ENCODE results near the gene PQBP1. TPM values are rescaled to one million over a fixed set of nuclear protein-coding genes. Genes with fewer than 3 reads are reported as not detected.
A peak's percentile ranks its signal among the peaks of the same experiment; 100 is the strongest.
"Not testable (repeated sequence)": the region's sequence is repeated elsewhere in the genome, so short reads cannot be mapped to it uniquely, and the experiment has no call there.

Gene PQBP1
- total RNA-seq: 112 and 119 TPM in 2 replicates

- Mint-ChIP-seq H3K27ac (peak within 1 kb of the TSS; percentile 100), H3K9me3 (no peaks in the 10 kb centered on the region), H3K4me1 (ENCODE audit: low read depth) (peaks cover 8% of the 10 kb centered on the region), H3K4me3 (peak within 1 kb of the TSS; percentile 97), H3K27me3 (ENCODE audit: insufficient read depth) (no peaks in the 10 kb centered on the region), H3K36me3 (ENCODE audit: low read depth) (peaks cover 14% of the 10 kb centered on the region)
- intact Hi-C loops (cut with micrococcal nuclease): loop anchor here (1.0 to 10.0 kb wide), 12 partner anchors 14 to 367 kb away; partner anchors contain the start of genes FOXP3, GRIPAP1, HDAC6 and PIM2
- DNase-seq (ENCODE audit: low spot score): peak; percentile 84
Measured at GRCh38 chrX:48897625-48898306, at the start of gene PQBP1, which contains the start of gene TIMM17B. Gene PQBP1, plus strand, starts transcription at chrX:48897930. Its CDS starts 580 bp downstream, at chrX:48898510. Gene TIMM17B, minus strand, starts transcription at chrX:48897768. Its CDS starts 19 bp downstream, at chrX:48897749.

DNA sequence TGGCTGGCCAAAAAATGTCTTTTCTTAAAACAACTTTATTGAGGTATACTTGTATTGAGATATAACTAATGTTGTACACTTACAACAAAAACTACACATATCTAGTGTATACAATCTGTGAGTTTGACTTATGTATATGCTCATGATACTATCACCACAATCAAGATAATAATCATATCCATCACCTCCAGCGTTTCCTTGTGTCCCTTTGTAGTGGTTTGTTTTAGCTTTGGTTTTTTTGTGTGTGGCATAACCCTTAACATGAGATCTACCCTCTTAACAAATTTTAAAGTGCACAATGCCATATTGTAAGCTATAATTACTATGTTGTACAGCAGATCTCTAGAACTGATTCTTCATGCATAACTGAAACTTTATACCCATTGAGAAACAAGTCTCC lies 48.9 kb upstream of the PQBP1 start:
- Mint-ChIP-seq H3K27ac (no peak overlapping the region), H3K4me3 (no peak overlapping the region), H3K36me3 (ENCODE audit: low read depth) (no peaks in the 10 kb centered on the region), H3K27me3 (ENCODE audit: insufficient read depth) (peaks cover under 1% of the 10 kb centered on the region), H3K9me3 (no peaks in the 10 kb centered on the region), H3K4me1 (ENCODE audit: low read depth) (peaks cover 5% of the 10 kb centered on the region)
- intact Hi-C loops (cut with micrococcal nuclease): no loop called here
- DNase-seq (ENCODE audit: low spot score): no peak

DNA sequence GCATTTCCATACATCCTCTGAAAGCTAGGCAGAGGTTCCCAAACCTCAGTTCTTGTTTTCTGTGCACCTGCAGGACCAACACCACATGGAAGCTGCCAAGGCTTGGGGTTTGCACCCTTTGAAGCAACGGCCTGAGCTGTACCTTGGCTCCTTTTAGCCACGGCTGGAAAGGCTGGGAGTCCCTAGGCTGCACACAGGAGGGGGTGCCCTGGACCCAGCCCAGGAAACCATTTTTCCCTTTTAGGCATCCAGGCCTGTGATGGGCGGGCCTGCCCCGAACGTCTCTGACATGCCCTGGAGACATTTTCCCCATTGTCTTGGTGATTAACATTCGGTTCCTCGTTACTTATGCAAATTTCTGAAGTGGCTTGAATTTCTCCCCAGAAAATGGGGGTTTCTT lies 44.9 kb upstream of the PQBP1 start:
- no peak overlapping the region for H3K4me3 Mint-ChIP-seq
- peaks cover 5% of the 10 kb centered on the region for H3K4me1 Mint-ChIP-seq (ENCODE audit: low read depth)
- no peak for DNase-seq (ENCODE audit: low spot score)
- H3K36me3 Mint-ChIP-seq (ENCODE audit: low read depth): no peaks in the 10 kb centered on the region
- peaks cover 9% of the 10 kb centered on the region for H3K27me3 Mint-ChIP-seq (ENCODE audit: insufficient read depth)
- intact Hi-C loops (cut with micrococcal nuclease): no loop called here
- H3K27ac Mint-ChIP-seq: no peak overlapping the region
- no peaks in the 10 kb centered on the region for H3K9me3 Mint-ChIP-seq

GRCh38 chrX:48853494-48853893 lies 44.2 kb upstream of the PQBP1 start:
- intact Hi-C loops (cut with micrococcal nuclease); H3K27me3 Mint-ChIP-seq (ENCODE audit: insufficient read depth); H3K4me1 Mint-ChIP-seq (ENCODE audit: low read depth); H3K27ac Mint-ChIP-seq; H3K9me3 Mint-ChIP-seq; H3K4me3 Mint-ChIP-seq; DNase-seq (ENCODE audit: low spot score); H3K36me3 Mint-ChIP-seq (ENCODE audit: low read depth): not testable (repeated sequence)

DNA sequence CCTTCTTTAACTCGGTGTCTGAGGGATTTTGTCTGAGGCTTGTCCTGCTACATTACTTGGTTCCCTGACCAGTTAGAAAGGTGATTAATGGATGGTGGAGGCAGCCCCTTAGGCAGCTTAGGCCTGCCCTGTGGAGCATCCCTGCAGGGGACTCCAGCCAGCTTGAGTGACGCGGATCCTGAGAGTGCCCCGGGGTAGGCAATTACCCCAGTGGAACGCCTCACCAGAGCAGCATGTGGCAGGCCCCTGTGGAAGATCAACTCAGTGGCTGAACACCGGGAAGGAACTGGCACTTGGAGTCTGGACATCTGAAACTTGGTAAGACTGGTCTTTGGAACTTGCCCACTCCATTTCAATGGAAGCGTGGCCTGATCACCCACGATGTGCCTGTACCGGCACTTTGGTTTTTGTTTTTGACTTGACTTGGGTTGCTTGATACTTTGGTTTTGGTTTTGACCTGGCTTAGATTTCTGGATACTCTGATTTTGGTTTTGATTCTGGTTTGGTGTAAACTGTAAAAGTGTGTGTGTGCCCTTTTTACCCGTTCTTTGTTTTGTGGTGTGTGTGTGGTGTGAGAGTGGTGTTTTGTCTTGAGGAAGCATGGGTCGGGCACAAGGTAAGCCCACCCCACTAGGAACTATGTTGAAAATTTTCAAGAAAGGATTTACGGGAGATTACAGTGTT lies 43.5 kb upstream of the PQBP1 start:
- intact Hi-C loops (cut with micrococcal nuclease): loop anchor here (2.0 kb wide), 1 partner anchor 37 kb away; no protein-coding TSS in a partner anchor
- H3K27ac Mint-ChIP-seq; DNase-seq (ENCODE audit: low spot score); H3K4me1 Mint-ChIP-seq (ENCODE audit: low read depth); H3K27me3 Mint-ChIP-seq (ENCODE audit: insufficient read depth); H3K9me3 Mint-ChIP-seq; H3K4me3 Mint-ChIP-seq; H3K36me3 Mint-ChIP-seq (ENCODE audit: low read depth): not testable (repeated sequence)

GRCh38 chrX:48854898-48855297 lies 42.8 kb upstream of the PQBP1 start:
- Mint-ChIP-seq H3K27ac (no peak overlapping the region), H3K9me3 (no peaks in the 10 kb centered on the region), H3K27me3 (ENCODE audit: insufficient read depth) (peaks cover 9% of the 10 kb centered on the region), H3K4me1 (ENCODE audit: low read depth) (no peaks in the 10 kb centered on the region), H3K4me3 (no peak overlapping the region), H3K36me3 (ENCODE audit: low read depth) (no peaks in the 10 kb centered on the region)
- no peak for DNase-seq (ENCODE audit: low spot score)
- intact Hi-C loops (cut with micrococcal nuclease): loop anchor here (2.0 kb wide), 1 partner anchor 36 kb away; no protein-coding TSS in a partner anchor

DNA sequence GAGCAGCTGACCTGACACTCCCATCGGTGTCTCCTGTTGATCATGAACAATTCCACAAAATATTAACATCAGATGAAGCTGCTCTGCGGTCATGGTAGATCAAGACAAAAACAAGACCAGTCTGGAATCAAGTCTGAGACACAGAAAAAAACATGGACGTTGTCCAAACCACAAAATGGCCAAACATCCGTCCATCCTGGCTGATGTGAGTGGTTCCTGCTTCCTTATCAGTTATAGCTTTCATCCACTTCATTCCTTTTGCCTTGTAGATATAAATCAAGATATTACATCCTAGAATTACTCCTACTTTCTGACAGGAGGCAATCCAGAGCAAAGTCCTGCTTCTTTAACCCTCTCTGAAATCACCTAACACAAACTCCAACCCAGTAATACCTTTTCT lies 33.5 kb upstream of the PQBP1 start:
- Mint-ChIP-seq H3K36me3 (ENCODE audit: low read depth) (no peaks in the 10 kb centered on the region), H3K9me3 (no peaks in the 10 kb centered on the region), H3K27ac (no peak overlapping the region), H3K4me3 (no peak overlapping the region), H3K4me1 (ENCODE audit: low read depth) (no peaks in the 10 kb centered on the region), H3K27me3 (ENCODE audit: insufficient read depth) (peaks cover 3% of the 10 kb centered on the region)
- intact Hi-C loops (cut with micrococcal nuclease): no loop called here
- DNase-seq (ENCODE audit: low spot score): no peak

DNA sequence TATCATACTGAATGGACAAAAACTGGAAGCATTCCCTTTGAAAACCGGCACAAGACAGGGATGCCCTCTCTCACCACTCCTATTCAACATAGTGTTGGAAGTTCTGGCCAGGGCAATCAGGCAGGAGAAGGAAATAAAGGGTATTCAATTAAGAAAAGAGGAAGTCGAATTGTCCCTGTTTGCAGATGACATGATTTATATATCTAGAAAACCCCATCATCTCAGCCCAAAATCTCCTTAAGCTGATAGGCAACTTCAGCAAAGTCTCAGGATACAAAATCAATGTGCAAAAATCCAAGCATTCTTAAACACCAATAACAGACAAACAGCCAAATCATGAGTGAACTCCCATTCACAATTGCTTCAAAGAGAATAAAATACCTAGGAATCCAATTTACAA lies 25.7 kb upstream of the PQBP1 start:
- H3K27me3 Mint-ChIP-seq (ENCODE audit: insufficient read depth); intact Hi-C loops (cut with micrococcal nuclease); H3K4me3 Mint-ChIP-seq; H3K9me3 Mint-ChIP-seq; H3K4me1 Mint-ChIP-seq (ENCODE audit: low read depth); DNase-seq (ENCODE audit: low spot score); H3K27ac Mint-ChIP-seq; H3K36me3 Mint-ChIP-seq (ENCODE audit: low read depth): not testable (repeated sequence)

GRCh38 chrX:48876944-48877343 lies 20.8 kb upstream of the PQBP1 start:
- H3K27me3 Mint-ChIP-seq (ENCODE audit: insufficient read depth); H3K36me3 Mint-ChIP-seq (ENCODE audit: low read depth); H3K4me3 Mint-ChIP-seq; H3K27ac Mint-ChIP-seq; H3K4me1 Mint-ChIP-seq (ENCODE audit: low read depth); DNase-seq (ENCODE audit: low spot score); intact Hi-C loops (cut with micrococcal nuclease); H3K9me3 Mint-ChIP-seq: not testable (repeated sequence)

- Mint-ChIP-seq H3K27ac (no peak overlapping the region), H3K9me3 (no peaks in the 10 kb centered on the region), H3K27me3 (ENCODE audit: insufficient read depth) (no peaks in the 10 kb centered on the region), H3K4me3 (no peak overlapping the region), H3K4me1 (ENCODE audit: low read depth) (no peaks in the 10 kb centered on the region), H3K36me3 (ENCODE audit: low read depth) (no peaks in the 10 kb centered on the region)
- DNase-seq (ENCODE audit: low spot score): no peak
- intact Hi-C loops (cut with micrococcal nuclease): no loop called here
Measured at GRCh38 chrX:48883729-48884128, 14.0 kb upstream of the PQBP1 start.

DNA sequence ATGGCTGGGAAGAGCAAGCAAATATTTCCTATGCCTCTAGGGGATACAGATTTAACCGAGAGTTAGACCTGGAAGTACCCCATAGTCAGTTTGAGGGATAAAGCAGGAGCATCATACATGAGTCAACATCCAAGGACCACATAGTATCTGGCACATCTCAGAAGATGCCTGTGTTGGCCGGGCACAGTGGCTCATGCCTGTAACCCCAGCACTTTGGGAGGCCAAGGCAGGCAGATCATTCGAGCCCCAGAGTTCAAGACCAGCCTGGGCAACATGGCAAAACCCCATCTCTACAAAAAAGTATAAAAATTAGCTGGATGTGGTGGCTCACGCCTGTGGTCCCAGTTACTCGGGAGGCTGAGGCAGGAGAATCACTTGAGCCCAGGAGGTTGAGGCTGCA lies 11.1 kb upstream of the PQBP1 start:
- DNase-seq (ENCODE audit: low spot score); intact Hi-C loops (cut with micrococcal nuclease); H3K4me3 Mint-ChIP-seq; H3K36me3 Mint-ChIP-seq (ENCODE audit: low read depth); H3K27ac Mint-ChIP-seq; H3K27me3 Mint-ChIP-seq (ENCODE audit: insufficient read depth); H3K9me3 Mint-ChIP-seq: not testable (repeated sequence)
- peaks cover 11% of the 10 kb centered on the region for H3K4me1 Mint-ChIP-seq (ENCODE audit: low read depth)

- no peak for DNase-seq (ENCODE audit: low spot score)
- Mint-ChIP-seq H3K36me3 (ENCODE audit: low read depth) (peaks cover 4% of the 10 kb centered on the region), H3K27me3 (ENCODE audit: insufficient read depth) (no peaks in the 10 kb centered on the region), H3K4me1 (ENCODE audit: low read depth) (peaks cover 11% of the 10 kb centered on the region), H3K9me3 (no peaks in the 10 kb centered on the region), H3K27ac (peak overlapping the region; percentile 84), H3K4me3 (peak overlapping the region; percentile 95)
- intact Hi-C loops (cut with micrococcal nuclease): loop anchor here (2.0 to 10.0 kb wide), 3 partner anchors 36 to 374 kb away; partner anchors contain the start of genes FOXP3 and PPP1R3F
Measured at GRCh38 chrX:48890296-48890925, 7.3 kb upstream of the PQBP1 start.

- H3K4me1 Mint-ChIP-seq (ENCODE audit: low read depth): peaks cover 11% of the 10 kb centered on the region
- intact Hi-C loops (cut with micrococcal nuclease): loop anchor here (1.0 to 10.0 kb wide), 8 partner anchors 21 to 374 kb away; partner anchors contain the start of genes FOXP3, PPP1R3F, PRAF2 and TFE3
- H3K27ac Mint-ChIP-seq: peak overlapping the region; percentile 84
- H3K36me3 Mint-ChIP-seq (ENCODE audit: low read depth): peaks cover 5% of the 10 kb centered on the region
- H3K4me3 Mint-ChIP-seq: peak overlapping the region; percentile 95
- H3K9me3 Mint-ChIP-seq: no peaks in the 10 kb centered on the region
- no peak for DNase-seq (ENCODE audit: low spot score)
- H3K27me3 Mint-ChIP-seq (ENCODE audit: insufficient read depth): no peaks in the 10 kb centered on the region
Measured at GRCh38 chrX:48890934-48891401, 6.8 kb upstream of the PQBP1 start.

Data from activated T-helper 1 cell treated with anti-CD3 and anti-CD28 coated beads, Interleukin-12 subunit alpha, Interleukin-12 subunit beta, Interleukin-2, Interleukin-4 antibody, amounts not matched to agents 30 ng/mL and 10 ng/mL and 1 ng/mL, durations not matched to agents 14 hours and 24 hours and 36 hours (primary cell).